HG02981 (cell line): ENCODE measurements around the gene TCEANC.
A peak's percentile ranks its signal among the peaks of the same experiment; 100 is the strongest.
"Not testable (repeated sequence)": the region's sequence is repeated elsewhere in the genome, so short reads cannot be mapped to it uniquely, and the experiment has no call there.

Experiments used
- ATAC-seq: cut with Tn5 transposase; IDR thresholded peaks from one replicate; pipeline ENCODE4 v1.9.1; 2021; ENCODE audit warnings: mild to moderate bottlenecking, moderate library complexity; ENCODE audit not compliant: unreplicated experiment

The TCEANC gene, protein sequence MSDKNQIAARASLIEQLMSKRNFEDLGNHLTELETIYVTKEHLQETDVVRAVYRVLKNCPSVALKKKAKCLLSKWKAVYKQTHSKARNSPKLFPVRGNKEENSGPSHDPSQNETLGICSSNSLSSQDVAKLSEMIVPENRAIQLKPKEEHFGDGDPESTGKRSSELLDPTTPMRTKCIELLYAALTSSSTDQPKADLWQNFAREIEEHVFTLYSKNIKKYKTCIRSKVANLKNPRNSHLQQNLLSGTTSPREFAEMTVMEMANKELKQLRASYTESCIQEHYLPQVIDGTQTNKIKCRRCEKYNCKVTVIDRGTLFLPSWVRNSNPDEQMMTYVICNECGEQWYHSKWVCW

GRCh38 chrX:13652850-13653693 lies at the start of gene TCEANC:
Gene TCEANC (plus strand): TSS chrX:13653141. CDS start chrX:13662509, 9,368 bp downstream.
- peak; percentile 93 for ATAC-seq

DNA sequence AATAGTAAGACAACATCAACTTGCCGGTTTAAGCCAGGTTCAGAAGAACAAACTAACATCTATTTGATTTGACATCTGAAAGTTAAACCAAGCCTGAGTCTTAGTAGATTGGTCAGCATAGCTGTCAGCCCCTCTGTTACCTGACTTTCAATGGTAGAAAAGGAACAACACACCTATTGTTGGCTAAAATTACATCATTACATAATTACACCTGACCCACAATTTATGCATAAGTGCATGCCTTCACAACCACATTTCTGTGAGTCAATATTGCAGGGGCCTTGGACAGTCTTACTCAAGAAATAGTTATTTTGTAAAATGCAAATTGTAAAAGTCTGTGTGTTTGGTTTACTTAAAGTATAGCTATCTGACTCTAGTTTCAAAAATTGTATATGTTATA lies 47.3 kb upstream of the TCEANC start:
- ATAC-seq = no peak

DNA sequence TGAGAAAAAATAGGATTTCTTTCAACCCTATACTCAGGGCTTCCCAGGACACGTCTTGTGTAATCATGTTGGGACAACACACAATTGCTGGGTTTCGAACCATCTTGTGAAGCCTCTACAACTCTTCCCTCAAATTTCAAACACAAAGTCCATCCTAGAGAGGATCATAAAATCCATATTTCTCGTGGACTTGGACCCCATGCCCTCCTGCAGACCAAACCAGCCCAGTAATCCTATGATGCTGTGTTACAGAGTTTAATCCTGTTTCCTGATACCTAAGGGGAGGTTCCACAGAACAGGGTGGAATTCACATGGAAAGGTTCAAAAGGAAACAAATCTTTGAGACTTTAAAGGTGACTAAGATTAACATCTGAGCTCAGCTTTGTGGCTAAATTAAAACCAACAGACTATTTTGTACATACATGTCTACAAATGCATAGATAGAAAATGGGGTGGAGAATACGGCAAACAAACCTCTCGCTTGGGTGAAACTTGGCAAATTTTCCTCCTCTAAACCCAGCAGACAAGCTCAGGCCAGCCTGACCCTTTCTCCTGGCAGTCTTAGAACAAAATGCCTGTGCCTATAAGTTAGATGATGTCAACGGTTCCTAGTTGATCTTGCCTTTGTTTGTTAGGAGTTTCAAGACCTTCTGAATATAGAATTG lies 45.5 kb upstream of the TCEANC start:
- no peak for ATAC-seq

- no peak for ATAC-seq
These were observed 45.0 kb upstream of the TCEANC start for GRCh38 chrX:13607996-13608365.

DNA sequence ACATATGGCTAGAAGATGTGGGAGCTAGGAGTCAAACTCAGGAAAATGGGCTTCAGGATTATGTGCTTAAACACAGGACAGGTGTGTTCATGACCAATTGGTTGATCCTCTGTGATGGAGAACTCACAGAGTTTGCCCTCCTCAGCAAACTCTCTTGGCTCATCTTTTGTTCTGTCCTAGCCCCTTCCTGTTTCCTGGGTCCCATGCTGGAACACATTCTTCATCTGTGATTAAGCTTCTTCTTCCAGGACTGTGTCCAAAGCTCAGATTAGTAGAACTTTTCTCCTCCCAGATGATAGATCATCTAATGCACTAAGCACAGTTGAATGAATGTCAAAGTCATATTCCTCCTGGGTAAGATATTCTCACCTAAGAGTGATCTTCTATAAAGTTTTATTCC lies 38.8 kb upstream of the TCEANC start:
- ATAC-seq = no peak

GRCh38 chrX:13620207-13620606 lies 32.7 kb upstream of the TCEANC start:
- peak; percentile 60 for ATAC-seq

- ATAC-seq = no peak
These were observed 30.5 kb upstream of the TCEANC start for GRCh38 chrX:13622401-13622964.

GRCh38 chrX:13627306-13627705 lies 25.6 kb upstream of the TCEANC start:
- ATAC-seq = no peak

GRCh38 chrX:13637224-13637623 lies 15.7 kb upstream of the TCEANC start:
- ATAC-seq = not testable (repeated sequence)

- ATAC-seq = no peak
These were observed 14.9 kb upstream of the TCEANC start for GRCh38 chrX:13638021-13638420.

DNA sequence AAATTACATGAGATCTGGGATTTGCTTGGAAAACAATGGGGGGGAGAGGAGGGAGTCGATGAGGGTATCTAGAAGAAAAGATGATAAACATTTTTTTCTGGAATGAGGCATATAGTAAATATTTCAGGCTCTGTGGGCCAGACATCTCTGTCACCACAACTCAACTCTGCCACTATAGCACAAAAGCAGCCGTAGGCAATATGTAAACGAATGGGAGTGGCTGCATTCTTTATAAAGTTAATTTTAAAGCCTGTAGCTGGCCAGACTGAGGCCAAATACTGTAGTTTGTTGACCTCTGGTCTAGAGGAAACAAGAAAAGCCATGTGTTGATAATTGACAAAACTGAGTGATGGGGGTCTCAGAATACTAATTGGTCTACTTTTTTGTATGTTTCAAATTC lies 14.1 kb upstream of the TCEANC start:
- ATAC-seq = no peak

GRCh38 chrX:13641684-13642083 lies 11.3 kb upstream of the TCEANC start:
- not testable (repeated sequence) for ATAC-seq

DNA sequence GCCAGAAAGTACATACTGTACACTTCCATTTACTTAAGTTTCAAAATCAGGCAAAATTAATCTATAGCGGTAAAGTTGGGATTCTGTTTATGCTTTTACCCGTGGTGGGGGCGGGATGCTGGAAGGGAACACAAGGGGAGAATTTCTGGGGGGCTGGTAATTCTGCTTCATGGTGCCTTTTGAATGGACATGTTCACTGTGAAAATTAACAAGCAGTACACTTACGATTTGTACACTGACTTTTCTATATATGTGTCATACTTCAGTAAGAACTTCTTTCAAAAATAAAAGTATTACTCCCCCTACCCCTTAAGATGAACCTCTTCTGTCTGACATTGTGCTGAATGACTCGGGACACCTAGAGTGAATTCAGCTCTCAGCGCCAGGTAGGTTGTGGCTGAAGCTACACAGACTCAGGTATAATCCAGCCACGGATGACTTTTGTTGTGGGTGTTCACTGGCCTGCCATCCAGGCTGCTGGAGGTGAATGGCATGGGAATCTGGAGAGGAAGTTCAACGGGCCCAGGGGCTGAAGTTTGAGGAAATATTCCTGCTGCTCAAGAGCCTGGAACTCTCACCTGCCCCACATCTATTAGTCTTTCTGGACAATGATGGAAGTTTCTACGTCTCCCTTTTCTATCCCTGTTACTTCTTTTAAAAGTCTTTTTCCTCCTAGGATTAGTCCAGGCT lies 7.3 kb upstream of the TCEANC start:
- no peak for ATAC-seq

DNA sequence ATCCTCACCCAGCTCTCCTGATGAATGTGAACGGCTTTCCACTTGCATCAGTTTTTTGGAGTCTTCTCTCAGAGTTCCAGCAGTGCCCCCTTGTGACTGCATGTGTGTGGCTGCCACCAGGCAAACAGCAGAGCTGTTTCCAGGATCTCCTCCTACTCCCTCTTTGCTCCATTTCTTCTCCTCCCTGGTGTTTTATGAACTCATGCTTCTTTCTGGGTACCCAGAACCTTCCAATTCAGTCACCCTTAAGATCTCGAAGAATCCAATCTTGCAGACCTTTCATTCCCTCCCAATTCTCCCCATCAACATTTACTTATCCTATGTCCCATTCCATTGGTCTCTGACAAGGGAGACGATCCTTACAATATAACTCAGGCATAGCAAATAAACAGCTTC lies 6.8 kb upstream of the TCEANC start:
- no peak for ATAC-seq

DNA sequence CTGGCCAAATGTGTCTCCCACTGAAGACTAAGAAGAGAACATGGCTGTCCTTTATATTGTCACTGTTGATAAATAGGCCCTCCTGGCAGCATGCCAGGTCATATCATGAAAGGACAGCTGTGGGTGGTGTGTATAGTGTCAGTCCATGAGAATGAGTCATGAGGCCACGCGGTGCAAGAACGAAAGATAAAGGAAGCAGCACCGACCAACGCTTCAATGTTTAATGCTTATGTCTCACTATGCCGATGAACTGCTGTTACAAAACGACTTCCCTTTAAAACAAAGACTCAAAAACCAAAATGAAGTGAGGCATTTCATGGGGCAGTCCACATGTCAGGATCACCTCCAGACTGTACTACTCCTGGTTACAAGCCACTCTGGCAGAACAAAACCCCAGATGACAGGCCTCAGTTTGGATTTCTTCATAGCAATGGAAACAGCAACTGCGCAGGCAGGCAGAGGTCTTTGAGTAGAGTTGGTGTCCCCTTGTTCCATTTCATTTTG lies 5.2 kb upstream of the TCEANC start:
- ATAC-seq = no peak

DNA sequence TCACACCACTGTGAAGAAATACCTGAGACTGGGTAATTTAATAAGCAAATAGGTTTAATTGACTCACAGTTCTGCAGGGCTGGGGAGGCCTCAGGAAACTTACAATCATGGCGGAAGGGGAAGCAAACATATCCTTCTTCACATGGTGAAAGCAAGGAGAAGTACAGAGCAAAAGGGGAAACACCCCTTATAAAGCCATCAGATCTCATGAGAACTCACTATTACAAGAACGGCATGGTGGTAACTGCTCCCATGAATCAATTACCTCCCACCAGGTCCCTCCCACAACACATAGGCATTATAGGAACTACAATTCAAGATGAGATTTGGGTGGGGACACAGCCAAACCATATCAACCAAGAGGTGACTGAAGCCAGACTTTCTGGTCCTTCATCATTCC lies 4.6 kb upstream of the TCEANC start:
- not testable (repeated sequence) for ATAC-seq

- ATAC-seq = no peak
These were observed 3.1 kb upstream of the TCEANC start for GRCh38 chrX:13649838-13650237.

DNA sequence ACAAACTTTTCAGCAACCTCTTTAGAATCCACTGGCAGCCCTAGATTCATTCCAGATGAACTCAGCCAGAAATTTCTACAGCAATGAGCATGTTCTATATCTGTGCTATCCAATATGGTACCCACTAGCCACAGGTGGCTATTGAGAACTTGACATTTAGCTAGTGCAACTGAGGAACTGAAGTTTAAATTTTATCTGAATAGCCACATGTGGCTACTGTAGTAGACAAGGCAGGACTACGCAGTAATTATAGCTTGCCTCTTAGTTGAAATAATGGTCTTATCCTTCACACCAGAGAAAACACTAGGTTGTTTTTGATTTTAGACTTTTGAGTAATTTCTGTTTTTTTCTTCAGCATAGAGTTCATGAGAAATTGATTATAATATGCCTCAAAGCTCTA lies 2.6 kb upstream of the TCEANC start:
- ATAC-seq = no peak

DNA sequence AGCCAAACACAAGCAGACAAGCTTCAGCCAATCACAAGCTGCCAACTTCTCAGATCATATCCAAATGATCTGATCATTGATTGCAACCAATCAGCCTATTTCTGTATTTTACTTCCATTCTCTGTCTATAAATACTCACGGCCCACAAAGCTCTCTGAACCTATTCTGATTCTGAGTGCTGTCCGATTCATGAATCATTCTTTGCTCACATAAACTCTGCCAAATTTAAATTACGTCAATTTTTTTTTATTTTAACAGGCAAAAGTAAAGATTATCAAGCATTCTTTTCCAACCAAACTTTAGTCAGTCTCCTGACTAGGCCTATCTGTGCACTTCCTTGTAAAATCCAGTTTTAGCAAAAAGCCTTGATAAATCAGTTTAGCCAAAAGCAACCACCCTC lies 1.8 kb upstream of the TCEANC start:
- no peak for ATAC-seq

DNA sequence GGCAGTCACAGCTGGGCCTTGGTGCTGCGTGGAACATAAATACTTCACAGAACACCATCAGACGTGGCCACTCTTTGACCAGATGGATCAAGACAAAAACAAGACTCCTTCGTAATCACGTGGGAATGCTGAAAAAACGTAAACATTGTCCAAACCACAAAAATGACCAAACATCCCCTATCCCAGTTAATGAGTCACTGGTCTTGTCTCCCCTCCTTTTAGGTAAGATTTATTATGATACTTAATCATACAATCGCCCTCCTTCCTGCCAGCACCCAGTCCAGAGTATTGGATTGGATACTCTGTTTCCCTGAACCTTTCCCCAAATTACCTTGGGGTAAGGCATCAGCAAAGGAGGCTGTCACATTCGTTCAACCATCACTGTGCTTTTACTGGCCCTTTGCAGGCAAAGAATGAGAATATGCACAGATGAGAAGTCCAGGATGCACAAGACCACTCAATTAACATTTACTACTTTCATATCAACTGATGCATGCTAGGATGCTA lies 601 bp upstream of the TCEANC start:
- ATAC-seq = no peak
